K562 (cell line): ENCODE measurements around the gene INKA2. TPM values are rescaled to one million over a fixed set of nuclear protein-coding genes. Genes with fewer than 3 reads are reported as not detected.

Experiments
- ELF2 ChIP-seq: fragments of 250-450 bp; sonication (Bioruptor Pico); IDR thresholded peaks from 2 replicates; pipeline ENCODE4 v1.5.0; 2021; ENCODE audit warnings: mild to moderate bottlenecking
- FOXP4 ChIP-seq: sonication (generic); formaldehyde crosslinking; IDR thresholded peaks from 2 replicates; pipeline ENCODE4 v1.8.0; 2022; ENCODE audit warnings: mild to moderate bottlenecking, missing genetic modification reagents, borderline replicate concordance
- KLF13 ChIP-seq: fragments of 450-650 bp; IDR thresholded peaks from 2 replicates; pipeline ENCODE4 v1.6.1; 2016; ENCODE audit warnings: missing genetic modification characterization, low read depth, mild to moderate bottlenecking, missing compliant biosample characterization, moderate library complexity, borderline replicate concordance
- NFIX ChIP-seq: fragments of 250-450 bp; sonication (Bioruptor Pico); IDR thresholded peaks from 2 replicates; pipeline ENCODE4 v1.4.0; 2020; ENCODE audit warnings: low read depth, mild to moderate bottlenecking, moderate library complexity
- NFYB ChIP-seq: IDR thresholded peaks from 2 replicates; pipeline ENCODE4 v1.6.1; 2011; ENCODE audit warnings: mild to moderate bottlenecking, moderate library complexity; ENCODE audit not compliant: insufficient read length; ENCODE audit errors: extremely low read depth
- NUFIP1 ChIP-seq: fragments of 450-650 bp; IDR thresholded peaks from 2 replicates; pipeline ENCODE4 v1.6.1; 2018; ENCODE audit not compliant: partially characterized antibody
- POLR2AphosphoS2 ChIP-seq: IDR thresholded peaks from 2 replicates; pipeline ENCODE4 v1.6.1; 2012; ENCODE audit warnings: low read length, improper control_type of control experiment
- SAFB2 ChIP-seq: fragments of 200-400 bp; formaldehyde crosslinking; IDR thresholded peaks from 2 replicates; pipeline ENCODE4 v1.6.1; 2018; ENCODE audit warnings: borderline replicate concordance, low read length, low read depth, moderate library complexity; ENCODE audit not compliant: severe bottlenecking
- SRSF3 ChIP-seq: fragments of 200-400 bp; formaldehyde crosslinking; IDR thresholded peaks from 2 replicates; pipeline ENCODE4 v1.6.1; 2016; ENCODE audit warnings: mild to moderate bottlenecking, low read length, moderate library complexity; ENCODE audit not compliant: insufficient read depth
- TBP ChIP-seq: optimal IDR thresholded peaks from 2 replicates; pipeline ENCODE3; 2011; ENCODE audit warnings: low read depth, low read length, improper control_type of control experiment
- UBTF ChIP-seq, 2 experiments: IDR thresholded peaks; 2 replicates each; pipeline ENCODE4 v1.6.1; 2012; ENCODE audit warnings: improper control_type of control experiment in 2 of 2, low read depth in 2 of 2, low read length in 2 of 2, borderline replicate concordance in 1 of 2
- WHSC1 ChIP-seq: IDR thresholded peaks from one replicate; pipeline ENCODE4 v1.6.1; 2012; ENCODE audit warnings: low read length, control low read depth, inconsistent platforms
- ZBTB9 ChIP-seq: fragments of 450-650 bp; formaldehyde crosslinking; IDR thresholded peaks from 2 replicates; pipeline ENCODE4 v1.4.0; 2020; ENCODE audit warnings: mild to moderate bottlenecking, moderate library complexity
- ZKSCAN3 ChIP-seq: fragments of 250-450 bp; sonication (Bioruptor Pico); IDR thresholded peaks from 2 replicates; pipeline ENCODE4 v1.4.0; 2020
- ZNF57 ChIP-seq: fragments of 450-650 bp; formaldehyde crosslinking; IDR thresholded peaks from 2 replicates; pipeline ENCODE4 v1.4.0; 2020; ENCODE audit warnings: mild to moderate bottlenecking, moderate library complexity
- polyA plus RNA-seq, 8 experiments: library from polyadenylated mRNA; depleted of rRNA in 4 of 8; stranded (reverse) in 5 of 8; unstranded in 3 of 8; fragments of >200 nt; fragmentation: Nextera tagmentation in 2 of 8; fragmentation: Illumina TruSeq in 1 of 8; extraction: Ambion mirVana in 2 of 8; extraction: Trizol in 1 of 8; gene quantifications; 2 replicates each; pipeline versions ENCODE4 v1.2.1 to v1.2.3, GENCODE V29; 2011 to 2014; ENCODE audit warnings: inconsistent platforms in 1 of 8, missing spikeins in 1 of 8
- total RNA-seq, 7 experiments: library from RNA; depleted of rRNA in 6 of 7; stranded (reverse); fragments of >200 nt in 6 of 7; fragmentation: Illumina TruSeq in 2 of 7; extraction: Trizol in 2 of 7; gene quantifications; 2 replicates each; pipeline versions ENCODE4 v1.2.1 to v1.2.3, GENCODE V29; 2011 to 2021; ENCODE audit warnings: low replicate concordance in 1 of 7
- TF ChIP-seq, protein P1 (sequence below), 2 experiments: IDR thresholded peaks; 2 replicates each; pipeline ENCODE4 v1.6.1; 2011; ENCODE audit warnings: borderline replicate concordance in 1 of 2, control low read depth in 1 of 2, low read depth in 1 of 2, low read length in 1 of 2, mild to moderate bottlenecking in 1 of 2, mixed read lengths in 1 of 2, moderate library complexity in 1 of 2; ENCODE audit not compliant: insufficient read depth in 1 of 2, insufficient read length in 1 of 2, poor library complexity in 1 of 2, severe bottlenecking in 1 of 2; ENCODE audit errors: extremely low read depth in 1 of 2
- TF ChIP-seq, protein P2 (sequence below): fragments of 250-450 bp; sonication (Bioruptor Pico); IDR thresholded peaks from 2 replicates; pipeline ENCODE4 v1.5.0; 2020; ENCODE audit warnings: mild to moderate bottlenecking, borderline replicate concordance

INKA2 gene
- total and polyA plus RNA-seq, 9 of the 15 experiments (the other 6 are each of a cell fraction or from before 2014, with no cell fraction given) = 0.04 to 1.4 (median 0.26) TPM; not detected in 1

GRCh38 chr1:111739194-111739924 is at the start of gene INKA2 (continued):
- TF ChIP-seq ZBTB9 (CRISPR knock-in tag) (0 out of 2 replicates have a peak, but pooled peaks have one; percentile 64), FOXP4 (CRISPR knock-in tag) (peak; percentile 96), SAFB2 (no peak), SRSF3 (no peak), POLR2AphosphoS2 (no peak), NFIX (CRISPR knock-in tag) (no peak), WHSC1 (no peak), KLF13 (tag) (no peak), TBP (peak; percentile 22), ZKSCAN3 (CRISPR knock-in tag) (no peak), ZNF57 (CRISPR knock-in tag) (no peak), NFYB (peak; percentile 92), UBTF (IDR thresholded peaks at IDR 0.05; ENCODE audit: borderline replicate concordance in 1 of 2, low read depth in 2 of 2, low read length in 2 of 2) (peak in 1 of 2 experiments; percentile 78; a peak in 1 of 4 replicates), NUFIP1 (no peak), ELF2 (CRISPR knock-in tag) (no peak)
- TF ChIP-seq, protein P1, sequence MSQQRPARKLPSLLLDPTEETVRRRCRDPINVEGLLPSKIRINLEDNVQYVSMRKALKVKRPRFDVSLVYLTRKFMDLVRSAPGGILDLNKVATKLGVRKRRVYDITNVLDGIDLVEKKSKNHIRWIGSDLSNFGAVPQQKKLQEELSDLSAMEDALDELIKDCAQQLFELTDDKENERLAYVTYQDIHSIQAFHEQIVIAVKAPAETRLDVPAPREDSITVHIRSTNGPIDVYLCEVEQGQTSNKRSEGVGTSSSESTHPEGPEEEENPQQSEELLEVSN (IDR thresholded peaks at IDR 0.05; ENCODE audit: borderline replicate concordance in 1 of 2, extremely low read depth in 1 of 2, insufficient read depth in 1 of 2, insufficient read length in 1 of 2, low read depth in 1 of 2, low read length in 1 of 2, poor library complexity in 1 of 2, severe bottlenecking in 1 of 2) = peak; percentile 93 to 94
- TF ChIP-seq, protein P2, sequence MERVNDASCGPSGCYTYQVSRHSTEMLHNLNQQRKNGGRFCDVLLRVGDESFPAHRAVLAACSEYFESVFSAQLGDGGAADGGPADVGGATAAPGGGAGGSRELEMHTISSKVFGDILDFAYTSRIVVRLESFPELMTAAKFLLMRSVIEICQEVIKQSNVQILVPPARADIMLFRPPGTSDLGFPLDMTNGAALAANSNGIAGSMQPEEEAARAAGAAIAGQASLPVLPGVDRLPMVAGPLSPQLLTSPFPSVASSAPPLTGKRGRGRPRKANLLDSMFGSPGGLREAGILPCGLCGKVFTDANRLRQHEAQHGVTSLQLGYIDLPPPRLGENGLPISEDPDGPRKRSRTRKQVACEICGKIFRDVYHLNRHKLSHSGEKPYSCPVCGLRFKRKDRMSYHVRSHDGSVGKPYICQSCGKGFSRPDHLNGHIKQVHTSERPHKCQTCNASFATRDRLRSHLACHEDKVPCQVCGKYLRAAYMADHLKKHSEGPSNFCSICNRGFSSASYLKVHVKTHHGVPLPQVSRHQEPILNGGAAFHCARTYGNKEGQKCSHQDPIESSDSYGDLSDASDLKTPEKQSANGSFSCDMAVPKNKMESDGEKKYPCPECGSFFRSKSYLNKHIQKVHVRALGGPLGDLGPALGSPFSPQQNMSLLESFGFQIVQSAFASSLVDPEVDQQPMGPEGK (CRISPR knock-in tag) = no peak
